Liver (tissue), 3 donors: Measurements from ENCODE around the gene NHSL2.

ENCODE experiments used
- ATF3 ChIP-seq: IDR thresholded peaks from 2 replicates; pipeline ENCODE4 v1.6.1; 2016; ENCODE audit warnings: antibody characterized with exemption
- CTCF ChIP-seq: fragments of 150-350 bp; IDR thresholded peaks from 2 replicates; pipeline ENCODE4 v1.5.1; 2017; ENCODE audit warnings: improper control_type of control experiment, low read depth, low read length; ENCODE audit not compliant: missing input control
- EGR1 ChIP-seq, 2 donors: IDR thresholded peaks; 2 replicates each; pipeline ENCODE4 v1.6.1; 2016 to 2018; ENCODE audit warnings: antibody characterized with exemption in 2 of 2, low read depth in 2 of 2
- FOXA2 ChIP-seq: IDR thresholded peaks from 2 replicates; pipeline ENCODE4 v1.6.1; 2016; ENCODE audit warnings: antibody characterized with exemption
- JUND ChIP-seq, 2 donors: IDR thresholded peaks; 2 replicates each; pipeline ENCODE4 v1.6.1; 2016; ENCODE audit warnings: antibody characterized with exemption in 2 of 2
- RAD21 ChIP-seq, 2 donors: IDR thresholded peaks; 2 replicates each; pipeline ENCODE4 v1.6.1; 2016; ENCODE audit warnings: antibody characterized with exemption in 2 of 2, mild to moderate bottlenecking in 2 of 2
- REST ChIP-seq: IDR thresholded peaks from 2 replicates; pipeline ENCODE4 v1.6.1; 2016; ENCODE audit warnings: antibody characterized with exemption, mild to moderate bottlenecking
- RXRA ChIP-seq, 2 donors: IDR thresholded peaks; 2 replicates each; pipeline ENCODE4 v1.6.1; 2017 to 2018; ENCODE audit warnings: antibody characterized with exemption in 2 of 2, mild to moderate bottlenecking in 1 of 2
- SP1 ChIP-seq: IDR thresholded peaks from 2 replicates; pipeline ENCODE4 v1.6.1; 2018; ENCODE audit warnings: antibody characterized with exemption, mild to moderate bottlenecking
- YY1 ChIP-seq: IDR thresholded peaks from 2 replicates; pipeline ENCODE4 v1.6.1; 2016; ENCODE audit warnings: antibody characterized with exemption, mild to moderate bottlenecking
- TF ChIP-seq, protein P1 (sequence below): IDR thresholded peaks from 2 replicates; pipeline ENCODE4 v1.6.1; 2016; ENCODE audit warnings: antibody characterized with exemption
- donor health status: healthy.
- donor health status: healthy.

DNA sequence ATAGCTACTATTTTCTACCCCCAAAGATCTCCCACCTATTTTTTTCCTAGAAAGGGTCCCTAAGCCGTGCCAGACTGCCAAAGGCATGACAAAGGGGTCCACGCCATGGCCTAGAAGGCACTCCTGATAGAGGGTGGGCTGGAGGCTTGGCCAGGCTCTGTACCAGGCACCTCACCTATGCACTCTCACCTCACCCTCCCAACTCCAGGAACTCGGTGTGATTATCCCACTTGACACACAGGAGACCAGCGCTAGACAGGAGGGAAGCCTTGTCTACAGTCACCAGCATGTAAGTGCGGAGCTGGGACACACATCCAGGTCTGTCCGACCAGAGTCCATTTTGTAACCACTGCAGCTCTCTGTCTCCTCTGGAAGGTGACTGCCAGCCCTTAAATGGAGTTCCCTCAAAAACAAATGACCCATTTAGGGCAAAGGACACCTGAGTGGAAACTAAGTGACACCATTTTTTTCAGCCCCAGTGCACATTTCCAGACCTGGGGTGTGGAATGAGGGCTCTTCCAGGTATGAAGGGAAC is 114.7 kb downstream of the NHSL2 start:
- no peak for TF ChIP-seq CTCF
- no peak for TF ChIP-seq JUND (IDR thresholded peaks at IDR 0.05)
- TF ChIP-seq RAD21 (IDR thresholded peaks at IDR 0.05) = no peak
- TF ChIP-seq YY1 = no peak
- no peak for TF ChIP-seq REST
- TF ChIP-seq FOXA2 = no peak
- TF ChIP-seq RXRA (IDR thresholded peaks at IDR 0.05) = no peak
- no peak for TF ChIP-seq SP1
- no peak for TF ChIP-seq EGR1 (IDR thresholded peaks at IDR 0.05; ENCODE audit: low read depth in 2 of 2)
- TF ChIP-seq, protein P1, sequence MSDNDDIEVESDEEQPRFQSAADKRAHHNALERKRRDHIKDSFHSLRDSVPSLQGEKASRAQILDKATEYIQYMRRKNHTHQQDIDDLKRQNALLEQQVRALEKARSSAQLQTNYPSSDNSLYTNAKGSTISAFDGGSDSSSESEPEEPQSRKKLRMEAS = no peak
- TF ChIP-seq ATF3 = no peak
